ENCODE results near the gene MANBA.
A peak's percentile ranks its signal among the peaks of the same experiment; 100 is the strongest.

Gene MANBA

GRCh38 chr4:102678107-102678506 lies 82.7 kb downstream of the MANBA start:
- DNase-seq (ENCODE audit: low spot score), result no peak

GRCh38 chr4:102675141-102675540 lies 85.6 kb downstream of the MANBA start:
- DNase-seq (ENCODE audit: low spot score), result no peak

- no peak for DNase-seq (ENCODE audit: low spot score)
Observed at GRCh38 chr4:102667001-102667400, 93.8 kb downstream of the MANBA start.

GRCh38 chr4:102665527-102665926 lies 95.2 kb downstream of the MANBA start:
- no peak for DNase-seq (ENCODE audit: low spot score)

- DNase-seq (ENCODE audit: low spot score), result no peak
Observed at GRCh38 chr4:102663073-102663472, 97.7 kb downstream of the MANBA start.

- no peak for DNase-seq (ENCODE audit: low spot score)
Observed at GRCh38 chr4:102657206-102657605, 103.6 kb downstream of the MANBA start.

- peak; percentile 33 for DNase-seq (ENCODE audit: low spot score)
Observed at GRCh38 chr4:102647117-102647516, 113.7 kb downstream of the MANBA start.

- no peak for DNase-seq (ENCODE audit: low spot score)
Observed at GRCh38 chr4:102642631-102643298, 118.0 kb downstream of the MANBA start.

- peak; percentile 93 for DNase-seq (ENCODE audit: low spot score)
Observed at GRCh38 chr4:102641793-102642192, 119.0 kb downstream of the MANBA start.

GRCh38 chr4:102640669-102641068 lies 120.1 kb downstream of the MANBA start:
- no peak for DNase-seq (ENCODE audit: low spot score)

- DNase-seq (ENCODE audit: low spot score), result no peak
Observed at GRCh38 chr4:102639598-102639997, 121.2 kb downstream of the MANBA start.

GRCh38 chr4:102638621-102639020 lies 122.1 kb downstream of the MANBA start:
- no peak for DNase-seq (ENCODE audit: low spot score)

- no peak for DNase-seq (ENCODE audit: low spot score)
Observed at GRCh38 chr4:102637391-102637790, 123.4 kb downstream of the MANBA start.

GRCh38 chr4:102633100-102633499 lies 127.7 kb downstream of the MANBA start:
- no peak for DNase-seq (ENCODE audit: low spot score)

GRCh38 chr4:102632241-102633065 lies 128.3 kb downstream of the MANBA start:
- no peak for DNase-seq (ENCODE audit: low spot score)

- no peak for DNase-seq (ENCODE audit: low spot score)
Observed at GRCh38 chr4:102631616-102632015, 129.2 kb downstream of the MANBA start.

GRCh38 chr4:102629673-102630072 lies 131.1 kb downstream of the MANBA start:
- DNase-seq (ENCODE audit: low spot score), result no peak

GRCh38 chr4:102627831-102628523 lies 132.8 kb downstream of the MANBA start:
- no peak for DNase-seq (ENCODE audit: low spot score)

GRCh38 chr4:102625232-102625930 lies 135.4 kb downstream of the MANBA start:
- peak; percentile 47 for DNase-seq (ENCODE audit: low spot score)

- no peak for DNase-seq (ENCODE audit: low spot score)
Observed at GRCh38 chr4:102624505-102624904, 136.3 kb downstream of the MANBA start.

- peak; percentile 54 for DNase-seq (ENCODE audit: low spot score)
Observed at GRCh38 chr4:102623622-102624021, 137.1 kb downstream of the MANBA start.
